Measurements from ENCODE around the gene MXD3. TPM values are rescaled to one million over a fixed set of nuclear protein-coding genes. Genes with fewer than 3 reads are reported as not detected.

MXD3 gene
- total and polyA plus RNA-seq, 4 experiments from 2014 or later: 0.28 to 17.3 (median 9.3) TPM

DNA sequence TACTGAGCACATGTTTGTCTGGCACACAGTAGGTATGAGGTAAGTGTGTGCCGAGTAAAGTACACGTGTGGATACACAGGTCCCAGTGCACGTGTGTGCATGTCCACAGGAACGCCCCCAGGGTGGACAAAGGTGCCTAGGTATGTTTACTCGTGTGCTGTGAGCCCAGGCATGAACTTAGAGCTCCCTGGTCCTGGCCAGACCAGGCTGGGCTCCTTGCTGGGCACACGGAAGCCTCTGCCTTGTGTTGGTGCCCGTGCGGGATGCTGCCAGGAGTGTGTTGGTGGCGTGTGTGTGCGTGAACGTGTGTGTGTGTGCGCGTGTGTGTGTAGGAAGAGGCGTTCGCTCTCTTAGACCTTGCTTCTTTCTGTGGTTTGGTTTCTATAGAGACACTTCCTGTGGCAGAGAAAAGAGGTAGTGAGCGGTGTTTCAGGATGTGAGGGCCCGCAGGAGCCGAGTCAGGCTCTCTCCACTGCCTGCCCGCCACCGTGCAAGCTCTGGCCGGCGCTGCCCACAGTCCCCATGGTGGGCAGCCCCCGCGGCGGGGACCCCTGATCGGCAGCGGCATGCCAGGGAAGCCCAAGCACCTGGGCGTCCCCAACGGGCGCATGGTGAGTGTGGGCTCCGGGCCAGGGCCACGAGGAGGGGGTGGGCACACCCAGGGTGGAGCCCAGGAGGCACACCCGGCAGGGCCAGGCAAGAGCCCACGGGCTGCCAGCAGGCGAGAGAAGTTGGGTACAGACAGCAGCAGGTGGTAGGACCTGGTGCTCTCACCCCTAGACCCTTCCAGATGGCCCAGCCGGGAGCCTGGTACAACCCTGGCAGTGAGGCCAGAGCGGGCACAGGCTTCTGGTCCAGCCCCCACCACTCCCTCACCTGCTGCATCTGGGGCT, 46.0 kb upstream of the MXD3 start, which contains the start of gene RGS14:
Gene RGS14, plus strand, starts transcription at position 466 of the 893 bp plus-strand sequence. Its CDS starts 101 bp downstream, at position 567.
- Histone ChIP-seq H3K9me3 (ENCODE audit: control insufficient read depth in 1 of 2, low read length in 2 of 2) (no peaks in the 10 kb centered on the region), H3K36me3 (ENCODE audit: insufficient read depth, low read length) (no peaks in the 10 kb centered on the region), H3K27ac (ENCODE audit: low read depth, low read length) (peak within 1 kb of the TSS; percentile 75), H3K4me3 (ENCODE audit: low read length in 2 of 2) (peak within 1 kb of the TSS; percentile 92 to 95), H3K4me1 (ENCODE audit: insufficient read depth, low read length) (peaks cover 71% of the 10 kb centered on the region), H3K27me3 (ENCODE audit: insufficient read depth, low read length) (no peaks in the 10 kb centered on the region)
- DNase-seq: peak; percentile 85 to 91 (median 87)
- intact Hi-C loops (cut with micrococcal nuclease): loop anchor here (1.0 to 5.0 kb wide), 3 partner anchors 15 to 69 kb away; partner anchors contain the start of gene GRK6
- ChIA-PET CTCF (ENCODE audit: partially characterized antibody) (interaction anchor here (1.1 to 8.7 kb wide), 11 partner anchors 12 to 98 kb away, joined by 3 to 90 read pairs (median 7); partner anchors contain the start of gene SLC34A1), POLR2A (ENCODE audit: partially characterized antibody) (interaction anchor here (0.5 to 4.9 kb wide), 16 partner anchors 9 to 371 kb away, joined by 3 to 43 read pairs (median 6); partner anchors contain the start of genes GRK6, MXD3 and PRR7)
- no peaks in the 10 kb centered on the region for H3K27me3 Mint-ChIP-seq
- H3K9me3 Mint-ChIP-seq: peaks cover 0 to 3% (median under 1%) of the 10 kb centered on the region in 8 donors
- peak within 1 kb of the TSS; percentile 89 to 97 (median 97) for H3K27ac Mint-ChIP-seq
- peaks cover 7 to 29% of the 10 kb centered on the region in 2 donors for H3K36me3 Mint-ChIP-seq
- peak within 1 kb of the TSS; percentile 84 to 97 (median 90) for H3K4me3 Mint-ChIP-seq
- peaks cover 53 to 92% (median 73%) of the 10 kb centered on the region in 4 donors for H3K4me1 Mint-ChIP-seq

DNA sequence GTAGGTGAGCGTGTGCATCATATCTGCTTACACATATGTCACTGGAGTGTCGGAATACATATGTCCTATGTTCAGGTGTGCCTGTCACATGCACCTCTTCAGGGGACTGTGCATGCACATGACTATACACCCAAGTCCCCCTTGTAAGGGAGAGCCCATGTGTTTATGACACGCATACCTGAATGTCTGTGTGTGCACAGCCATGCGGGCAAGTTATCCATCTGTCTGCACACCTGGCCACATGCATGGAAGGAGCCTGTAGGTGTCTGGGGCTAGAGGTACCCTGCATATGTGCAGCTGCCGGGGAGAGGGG, 45.4 kb upstream of the MXD3 start:
- Histone ChIP-seq H3K27ac (ENCODE audit: low read depth, low read length) (peak overlapping the region; percentile 75), H3K27me3 (ENCODE audit: insufficient read depth, low read length) (no peaks in the 10 kb centered on the region), H3K4me1 (ENCODE audit: insufficient read depth, low read length) (peaks cover 66% of the 10 kb centered on the region), H3K4me3 (ENCODE audit: low read length in 2 of 2) (peak overlapping the region; percentile 4 to 92), H3K9me3 (ENCODE audit: control insufficient read depth in 1 of 2, low read length in 2 of 2) (no peaks in the 10 kb centered on the region), H3K36me3 (ENCODE audit: insufficient read depth, low read length) (no peaks in the 10 kb centered on the region)
- ChIA-PET CTCF (ENCODE audit: partially characterized antibody) (interaction anchor here (1.1 to 8.7 kb wide), 10 partner anchors 13 to 98 kb away, joined by 3 to 90 read pairs (median 8); partner anchors contain the start of gene SLC34A1), POLR2A (ENCODE audit: partially characterized antibody) (interaction anchor here (0.6 to 4.9 kb wide), 13 partner anchors 8 to 98 kb away, joined by 3 to 43 read pairs (median 7); partner anchors contain the start of genes GRK6, MXD3 and PRR7)
- H3K27ac Mint-ChIP-seq: peak overlapping the region; percentile 89 to 97 (median 97)
- H3K27me3 Mint-ChIP-seq: no peaks in the 10 kb centered on the region
- H3K4me3 Mint-ChIP-seq: peak overlapping the region; percentile 84 to 97 (median 90)
- H3K4me1 Mint-ChIP-seq: peaks cover 48 to 89% (median 69%) of the 10 kb centered on the region in 4 donors
- peaks cover 0 to 3% (median under 1%) of the 10 kb centered on the region in 8 donors for H3K9me3 Mint-ChIP-seq
- peak in 1 of 5 donors; percentile 46 for DNase-seq
- intact Hi-C loops (cut with micrococcal nuclease): loop anchor here (1.0 to 5.0 kb wide), 3 partner anchors 15 to 69 kb away; partner anchors contain the start of gene GRK6
- H3K36me3 Mint-ChIP-seq: peaks cover 7 to 25% of the 10 kb centered on the region in 2 donors

DNA sequence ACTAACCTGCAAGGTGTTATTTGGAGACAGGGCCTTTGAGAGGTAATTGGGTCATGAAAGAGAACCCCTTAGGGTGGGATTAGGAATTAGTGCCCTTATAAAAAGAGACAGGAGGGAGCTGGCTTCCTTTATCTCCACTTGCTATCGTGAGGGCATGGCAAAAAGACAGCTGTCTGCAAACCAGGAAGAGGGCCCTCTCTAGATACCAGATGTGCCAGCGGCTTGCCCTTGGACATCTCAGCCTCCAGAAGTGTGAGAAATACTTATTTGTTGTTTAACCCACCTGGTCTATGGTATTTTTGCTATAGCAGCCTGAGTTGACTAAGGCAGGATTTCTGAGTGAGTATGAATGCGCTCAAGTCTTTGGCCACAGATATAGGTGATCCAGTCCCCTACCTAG, 45.0 kb upstream of the MXD3 start:
- DNase-seq: no peak
- Histone ChIP-seq H3K27ac (ENCODE audit: low read depth, low read length) (peak overlapping the region; percentile 75), H3K4me1 (ENCODE audit: insufficient read depth, low read length) (peaks cover 66% of the 10 kb centered on the region), H3K36me3 (ENCODE audit: insufficient read depth, low read length) (no peaks in the 10 kb centered on the region), H3K4me3 (ENCODE audit: low read length in 2 of 2) (peak overlapping the region in 1 of 2 donors; percentile 92), H3K9me3 (ENCODE audit: control insufficient read depth in 1 of 2, low read length in 2 of 2) (no peaks in the 10 kb centered on the region), H3K27me3 (ENCODE audit: insufficient read depth, low read length) (no peaks in the 10 kb centered on the region)
- peaks cover 44 to 89% (median 68%) of the 10 kb centered on the region in 4 donors for H3K4me1 Mint-ChIP-seq
- intact Hi-C loops (cut with micrococcal nuclease): loop anchor here (1.0 to 5.0 kb wide), 3 partner anchors 16 to 70 kb away; partner anchors contain the start of gene GRK6
- peaks cover 0 to 3% (median under 1%) of the 10 kb centered on the region in 8 donors for H3K9me3 Mint-ChIP-seq
- ChIA-PET POLR2A (ENCODE audit: partially characterized antibody) (interaction anchor here (0.6 to 4.9 kb wide), 13 partner anchors 11 to 98 kb away, joined by 3 to 43 read pairs (median 7); partner anchors contain the start of genes GRK6, MXD3 and PRR7), CTCF (ENCODE audit: partially characterized antibody) (interaction anchor here (1.1 to 8.7 kb wide), 7 partner anchors 13 to 99 kb away, joined by 3 to 90 read pairs (median 7); partner anchors contain the start of gene SLC34A1)
- H3K27me3 Mint-ChIP-seq: no peaks in the 10 kb centered on the region
- peaks cover 7 to 21% of the 10 kb centered on the region in 2 donors for H3K36me3 Mint-ChIP-seq
- H3K27ac Mint-ChIP-seq: peak overlapping the region; percentile 89 to 97 (median 97)
- H3K4me3 Mint-ChIP-seq: peak overlapping the region; percentile 84 to 97 (median 90)

DNA sequence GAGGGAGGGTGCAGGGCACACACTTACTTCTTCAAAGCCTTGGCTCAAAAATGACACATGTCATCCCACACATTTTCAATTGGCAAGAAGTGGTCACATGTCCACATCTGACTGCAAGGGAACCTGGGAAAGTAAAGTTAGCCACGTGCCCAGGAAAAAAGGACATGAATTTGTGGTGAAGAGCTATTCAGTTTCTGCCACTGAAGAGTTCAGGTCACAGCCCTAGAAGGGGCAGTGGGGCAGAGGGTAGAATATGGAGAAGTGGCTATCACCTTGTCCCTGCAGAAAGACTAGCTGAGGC, 44.1 kb upstream of the MXD3 start:
- H3K27me3 Mint-ChIP-seq: no peaks in the 10 kb centered on the region
- no peak for DNase-seq

DNA sequence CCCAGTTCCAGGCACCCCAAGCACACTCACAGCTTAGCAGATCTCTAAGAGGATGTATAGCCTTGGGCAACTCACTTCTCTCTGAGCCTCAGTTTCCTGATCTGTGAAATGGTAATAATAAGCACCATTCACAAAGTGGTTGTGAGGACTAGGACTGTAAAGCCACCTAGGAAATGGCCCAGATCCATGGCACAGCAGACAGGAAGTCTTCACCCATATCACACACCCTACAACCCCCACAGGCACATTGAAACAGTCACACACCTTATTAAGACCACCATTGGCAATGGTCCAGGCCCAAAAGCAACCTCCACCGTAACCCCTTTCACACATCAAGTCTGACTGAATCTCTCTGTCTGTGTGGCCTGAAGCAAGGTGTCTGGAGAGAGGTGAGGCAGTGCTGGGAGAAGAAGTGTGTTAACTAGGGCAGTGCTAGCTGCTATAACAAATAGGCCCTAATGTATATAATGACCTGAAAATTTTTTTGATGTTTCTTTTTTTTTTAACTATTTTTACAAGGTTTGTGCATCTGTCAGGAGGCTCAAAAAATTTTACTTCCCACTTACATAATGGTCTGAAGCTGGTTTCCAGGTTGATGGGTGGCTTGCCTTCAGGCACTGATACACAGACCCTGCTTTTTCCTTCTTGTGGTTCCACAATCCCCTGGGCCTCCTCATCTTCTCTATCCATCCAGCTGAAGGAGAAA, 43.6 kb upstream of the MXD3 start:
- ChIA-PET CTCF (ENCODE audit: partially characterized antibody) (interaction anchor here (1.3 to 8.7 kb wide), 5 partner anchors 15 to 48 kb away, joined by 5 to 90 read pairs (median 11); no protein-coding TSS in a partner anchor), POLR2A (ENCODE audit: partially characterized antibody) (interaction anchor here (1.7 to 4.9 kb wide), 5 partner anchors 17 to 100 kb away, joined by 4 to 43 read pairs (median 22); partner anchors contain the start of gene PRR7)
- peaks cover 7 to 31% of the 10 kb centered on the region in 2 donors for H3K36me3 Mint-ChIP-seq
- peak overlapping the region in 3 of 8 donors; percentile 13 to 65 (median 49) for H3K4me3 Mint-ChIP-seq
- peaks cover 60% of the 10 kb centered on the region for H3K4me1 ChIP-seq (ENCODE audit: insufficient read depth, low read length)
- no peaks in the 10 kb centered on the region for H3K27me3 Mint-ChIP-seq
- peaks cover 43 to 90% (median 67%) of the 10 kb centered on the region in 4 donors for H3K4me1 Mint-ChIP-seq
- intact Hi-C loops (cut with micrococcal nuclease): loop anchor here (5.0 kb wide), 1 partner anchor 37 kb away; no protein-coding TSS in a partner anchor
- H3K9me3 Mint-ChIP-seq: peaks cover 0 to 3% (median under 1%) of the 10 kb centered on the region in 8 donors
- no peak for DNase-seq
- H3K9me3 ChIP-seq (ENCODE audit: control insufficient read depth in 1 of 2, low read length in 2 of 2): no peaks in the 10 kb centered on the region
- no peak overlapping the region for H3K4me3 ChIP-seq (ENCODE audit: low read length in 2 of 2)
- no peak overlapping the region for H3K27ac ChIP-seq (ENCODE audit: low read depth, low read length)
- no peaks in the 10 kb centered on the region for H3K36me3 ChIP-seq (ENCODE audit: insufficient read depth, low read length)
- peak overlapping the region in 4 of 7 donors; percentile 33 to 89 (median 36) for H3K27ac Mint-ChIP-seq
- H3K27me3 ChIP-seq (ENCODE audit: insufficient read depth, low read length): no peaks in the 10 kb centered on the region

More for the DNA sequence above, 44.1 kb upstream of the MXD3 start:
- Mint-ChIP-seq H3K4me3 (peak overlapping the region in 1 of 8 donors; percentile 13), H3K4me1 (peaks cover 41 to 89% (median 65%) of the 10 kb centered on the region in 4 donors), H3K27ac (peak overlapping the region in 3 of 7 donors; percentile 37 to 97 (median 89)), H3K9me3 (peaks cover 0 to 3% (median under 1%) of the 10 kb centered on the region in 8 donors), H3K36me3 (peaks cover 7 to 28% of the 10 kb centered on the region in 2 donors)
- no peak overlapping the region for H3K27ac ChIP-seq (ENCODE audit: low read depth, low read length)
- intact Hi-C loops (cut with micrococcal nuclease): loop anchor here (5.0 kb wide), 1 partner anchor 36 kb away; no protein-coding TSS in a partner anchor
- H3K36me3 ChIP-seq (ENCODE audit: insufficient read depth, low read length): no peaks in the 10 kb centered on the region
- ChIA-PET POLR2A (ENCODE audit: partially characterized antibody) (interaction anchor here (1.0 to 4.9 kb wide), 7 partner anchors 16 to 99 kb away, joined by 4 to 43 read pairs (median 18); partner anchors contain the start of gene PRR7), CTCF (ENCODE audit: partially characterized antibody) (interaction anchor here (1.3 to 8.7 kb wide), 5 partner anchors 14 to 100 kb away, joined by 5 to 90 read pairs (median 7); no protein-coding TSS in a partner anchor)
- no peaks in the 10 kb centered on the region for H3K27me3 ChIP-seq (ENCODE audit: insufficient read depth, low read length)
- no peaks in the 10 kb centered on the region for H3K9me3 ChIP-seq (ENCODE audit: control insufficient read depth in 1 of 2, low read length in 2 of 2)
- peaks cover 60% of the 10 kb centered on the region for H3K4me1 ChIP-seq (ENCODE audit: insufficient read depth, low read length)
- no peak overlapping the region for H3K4me3 ChIP-seq (ENCODE audit: low read length in 2 of 2)

DNA sequence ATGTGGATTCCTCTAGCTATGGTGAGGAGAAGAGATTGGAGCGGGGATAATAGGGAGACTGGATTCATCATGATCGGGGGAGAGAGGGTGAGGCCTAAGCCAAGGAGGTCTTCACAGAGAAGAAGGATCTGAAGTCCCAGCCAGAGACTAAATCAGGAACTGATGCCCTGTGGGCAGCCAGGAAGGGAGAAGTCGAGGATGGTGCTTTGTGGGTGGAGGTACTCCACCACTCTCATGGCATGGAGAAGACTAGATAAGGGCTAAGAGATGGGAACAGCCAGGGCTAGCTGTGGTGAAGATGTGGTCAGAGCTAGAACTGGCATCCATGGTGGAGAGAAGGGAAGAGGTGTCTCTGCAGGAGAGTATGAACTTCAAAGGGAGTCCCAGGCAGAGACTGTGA, 43.0 kb upstream of the MXD3 start:
- Mint-ChIP-seq H3K4me3 (peak overlapping the region in 5 of 8 donors; percentile 18 to 48 (median 40)), H3K4me1 (peaks cover 42 to 90% (median 67%) of the 10 kb centered on the region in 4 donors), H3K27ac (peak overlapping the region in 4 of 7 donors; percentile 33 to 69 (median 62)), H3K27me3 (no peaks in the 10 kb centered on the region), H3K36me3 (peaks cover 6 to 29% of the 10 kb centered on the region in 2 donors), H3K9me3 (peaks cover 0 to 3% (median under 1%) of the 10 kb centered on the region in 8 donors)
- ChIA-PET CTCF (ENCODE audit: partially characterized antibody) (interaction anchor here (5.2 to 8.7 kb wide), 2 partner anchors 15 to 49 kb away, joined by 32 to 90 read pairs; no protein-coding TSS in a partner anchor), POLR2A (ENCODE audit: partially characterized antibody) (interaction anchor here (1.7 to 4.9 kb wide), 4 partner anchors 35 to 100 kb away, joined by 4 to 34 read pairs (median 20); partner anchors contain the start of gene PRR7)
- intact Hi-C loops (cut with micrococcal nuclease): loop anchor here (5.0 kb wide), 1 partner anchor 38 kb away; no protein-coding TSS in a partner anchor
- Histone ChIP-seq H3K4me3 (ENCODE audit: low read length in 2 of 2) (no peak overlapping the region), H3K36me3 (ENCODE audit: insufficient read depth, low read length) (peaks cover 3% of the 10 kb centered on the region), H3K4me1 (ENCODE audit: insufficient read depth, low read length) (peaks cover 60% of the 10 kb centered on the region), H3K27ac (ENCODE audit: low read depth, low read length) (no peak overlapping the region), H3K9me3 (ENCODE audit: control insufficient read depth in 1 of 2, low read length in 2 of 2) (no peaks in the 10 kb centered on the region), H3K27me3 (ENCODE audit: insufficient read depth, low read length) (no peaks in the 10 kb centered on the region)
- peak in 1 of 5 donors; percentile 15 for DNase-seq
